Upper lobe of left lung (tissue), 4 donors: ENCODE results near the gene SND1.

Experiments used
- EP300 ChIP-seq, 4 donors: sonication (generic); formaldehyde crosslinking; IDR thresholded peaks; one replicate each; pipeline ENCODE4 v1.5.1; 2017; ENCODE audit warnings: antibody characterized with exemption in 4 of 4, control low read depth in 2 of 4
- POLR2A ChIP-seq, 4 donors: fragments of 450-650 bp; IDR thresholded peaks; one replicate each; pipeline ENCODE4 v1.5.1; 2016 to 2017; ENCODE audit warnings: antibody characterized with exemption in 4 of 4, mild to moderate bottlenecking in 2 of 4
- POLR2AphosphoS5 ChIP-seq, 2 donors: sonication (generic); formaldehyde crosslinking; IDR thresholded peaks; one replicate each; pipeline ENCODE4 v1.5.1; 2017; ENCODE audit warnings: antibody characterized with exemption in 2 of 2
- TF ChIP-seq, protein P1 (sequence below), 6 experiments: fragments of 450-650 bp in 4 of 6; fragments of 200-600 bp in 2 of 6; sonication (generic) in 2 of 6; IDR thresholded peaks; one replicate each; pipeline ENCODE4 v1.5.1; 2016 to 2019; ENCODE audit warnings: antibody characterized with exemption in 6 of 6

DNA sequence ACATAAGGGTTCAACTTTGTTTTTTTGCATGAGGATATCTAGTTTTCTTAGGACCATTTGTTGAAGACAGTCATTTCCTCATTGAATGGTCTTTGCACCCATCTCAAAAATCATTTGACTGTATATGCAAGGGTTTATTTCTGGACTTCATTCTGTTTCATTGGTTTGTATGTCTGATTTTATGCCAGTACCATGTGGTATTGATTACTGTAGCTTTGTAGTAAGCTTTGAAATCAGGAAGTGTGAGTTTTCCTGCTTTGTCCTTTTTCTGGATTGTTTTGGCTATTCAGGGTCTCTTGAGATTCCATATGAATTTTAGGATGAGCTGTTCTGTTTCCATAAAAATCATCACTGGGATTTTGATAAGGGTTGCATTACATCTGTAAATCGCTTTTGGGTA, 63.9 kb downstream of the SND1 start:
- TF ChIP-seq, protein P1, sequence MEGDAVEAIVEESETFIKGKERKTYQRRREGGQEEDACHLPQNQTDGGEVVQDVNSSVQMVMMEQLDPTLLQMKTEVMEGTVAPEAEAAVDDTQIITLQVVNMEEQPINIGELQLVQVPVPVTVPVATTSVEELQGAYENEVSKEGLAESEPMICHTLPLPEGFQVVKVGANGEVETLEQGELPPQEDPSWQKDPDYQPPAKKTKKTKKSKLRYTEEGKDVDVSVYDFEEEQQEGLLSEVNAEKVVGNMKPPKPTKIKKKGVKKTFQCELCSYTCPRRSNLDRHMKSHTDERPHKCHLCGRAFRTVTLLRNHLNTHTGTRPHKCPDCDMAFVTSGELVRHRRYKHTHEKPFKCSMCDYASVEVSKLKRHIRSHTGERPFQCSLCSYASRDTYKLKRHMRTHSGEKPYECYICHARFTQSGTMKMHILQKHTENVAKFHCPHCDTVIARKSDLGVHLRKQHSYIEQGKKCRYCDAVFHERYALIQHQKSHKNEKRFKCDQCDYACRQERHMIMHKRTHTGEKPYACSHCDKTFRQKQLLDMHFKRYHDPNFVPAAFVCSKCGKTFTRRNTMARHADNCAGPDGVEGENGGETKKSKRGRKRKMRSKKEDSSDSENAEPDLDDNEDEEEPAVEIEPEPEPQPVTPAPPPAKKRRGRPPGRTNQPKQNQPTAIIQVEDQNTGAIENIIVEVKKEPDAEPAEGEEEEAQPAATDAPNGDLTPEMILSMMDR (IDR thresholded peaks at IDR 0.05) = no peak
- TF ChIP-seq POLR2AphosphoS5 (IDR thresholded peaks at IDR 0.05) = no peak
- no peak for TF ChIP-seq EP300 (IDR thresholded peaks at IDR 0.05)
- TF ChIP-seq POLR2A (IDR thresholded peaks at IDR 0.05) = no peak
